LNCAP (cell line): ENCODE measurements around the gene S100G.

Source experiments
- CTCF ChIP-seq: fragments of 450-650 bp; IDR thresholded peaks from 2 replicates; pipeline ENCODE4 v1.5.1; 2017; ENCODE audit warnings: mild to moderate bottlenecking

The S100G gene

DNA sequence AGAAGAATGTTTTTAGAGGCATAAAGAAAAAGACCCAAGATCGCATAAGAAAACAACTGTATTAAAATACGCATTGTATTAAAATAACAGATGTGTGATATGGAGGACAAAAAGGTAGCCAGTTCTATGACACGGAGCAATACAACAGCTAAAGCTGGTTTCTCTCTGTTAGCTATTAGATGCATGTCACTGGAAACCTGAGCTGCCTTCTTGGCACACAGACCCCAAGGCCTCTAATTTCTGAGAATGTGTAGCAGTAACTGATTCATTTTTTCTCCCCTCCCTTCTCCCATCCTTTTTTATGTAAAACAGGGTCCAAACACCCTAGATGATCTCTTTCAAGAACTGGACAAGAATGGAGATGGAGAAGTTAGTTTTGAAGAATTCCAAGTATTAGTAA, 4.1 kb downstream of the S100G start:
- TF ChIP-seq CTCF, result no peak

DNA sequence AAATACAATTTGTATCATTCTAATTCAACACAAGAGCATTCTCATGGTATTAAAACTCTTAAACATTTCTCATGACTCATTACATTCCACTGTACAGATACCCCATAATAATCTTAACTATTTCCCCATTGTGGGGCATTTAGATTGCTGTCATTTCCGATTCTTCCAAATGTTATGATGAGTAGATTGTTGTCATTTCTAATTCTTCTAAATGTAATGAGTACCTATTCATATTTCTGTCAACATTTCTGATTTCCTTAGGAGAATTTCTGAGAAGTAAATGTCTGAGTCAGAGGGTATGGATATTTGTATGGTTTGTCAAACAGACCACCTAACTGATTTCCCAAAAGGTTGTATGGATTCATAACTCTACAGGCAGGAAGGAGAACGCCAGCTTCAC, 8.3 kb downstream of the S100G start:
- TF ChIP-seq CTCF, result no peak

DNA sequence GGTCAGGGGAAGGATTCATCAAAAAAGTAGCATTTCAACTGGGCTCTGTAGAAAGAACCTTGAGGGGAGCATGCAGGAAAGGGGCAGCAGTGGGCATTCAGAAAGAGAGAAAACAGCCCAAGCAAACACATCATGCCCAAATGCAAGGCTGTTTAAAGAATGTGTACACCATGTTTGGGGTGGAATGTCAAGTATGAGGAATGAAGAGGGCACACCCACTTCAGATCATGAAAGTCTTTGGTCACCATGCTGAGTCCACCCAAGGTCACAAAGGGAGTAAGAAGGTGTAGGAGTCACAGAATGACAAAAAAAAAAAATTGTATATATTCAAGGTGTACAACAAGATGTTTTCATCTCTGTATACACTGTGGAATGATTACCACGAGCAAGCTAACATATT, 9.4 kb downstream of the S100G start:
- TF ChIP-seq CTCF, result no peak

DNA sequence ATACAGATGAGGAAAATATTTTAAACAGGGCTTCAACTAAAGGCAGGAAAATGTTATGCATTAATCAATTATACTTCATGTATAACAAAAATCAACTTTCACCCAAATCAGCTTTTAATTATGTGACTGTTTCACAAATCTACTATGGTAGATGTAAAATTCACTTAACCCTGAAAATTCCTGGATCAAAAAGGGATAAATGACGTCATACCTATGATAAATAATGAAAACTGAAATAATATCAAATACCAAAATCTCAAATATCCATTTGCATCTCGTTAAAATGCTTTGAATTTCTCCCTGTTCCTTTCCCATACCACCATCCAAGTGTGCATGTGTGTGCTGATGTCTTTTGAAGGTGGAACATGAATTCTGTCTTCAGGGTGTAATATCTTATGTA, 11.5 kb downstream of the S100G start:
- no peak for TF ChIP-seq CTCF

DNA sequence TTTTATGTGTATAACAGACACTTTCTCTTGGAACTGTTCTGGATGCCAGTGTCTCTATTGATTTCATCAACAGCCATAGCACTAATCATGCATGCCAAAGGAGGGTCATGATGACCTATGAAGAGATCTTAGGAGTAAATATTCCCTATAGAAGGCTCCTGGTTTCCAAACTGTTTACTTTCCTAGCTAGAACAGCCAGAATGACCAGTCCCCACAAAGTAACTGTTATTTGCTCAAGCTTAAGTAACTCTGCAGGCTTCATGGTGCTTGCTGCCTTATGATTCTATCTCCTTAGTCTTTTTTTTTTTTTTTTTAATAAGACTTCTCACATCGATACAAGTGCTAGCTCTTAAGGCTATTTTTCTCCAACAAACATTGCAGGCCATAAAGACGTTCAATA, 12.4 kb downstream of the S100G start:
- TF ChIP-seq CTCF, result no peak

DNA sequence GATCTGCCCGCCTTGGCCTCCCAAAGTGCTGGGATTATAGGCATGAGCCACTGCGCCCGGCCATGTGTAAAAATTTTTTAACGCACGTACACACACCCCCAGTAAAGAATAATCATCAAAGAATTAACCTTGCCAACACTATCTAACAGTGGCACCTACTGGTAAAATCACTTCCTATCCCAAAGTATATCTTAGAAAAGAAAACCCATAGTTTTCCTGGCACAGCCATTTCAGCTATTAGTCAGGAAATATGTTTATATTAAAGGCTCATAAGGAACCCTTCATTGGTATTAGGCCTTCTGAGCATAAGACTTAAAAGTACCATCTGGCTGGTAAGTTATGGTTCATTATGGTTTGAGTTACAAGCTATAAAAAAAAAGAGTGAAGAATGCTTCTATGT, 14.1 kb downstream of the S100G start:
- no peak for TF ChIP-seq CTCF

GRCh38 chrX:16664626-16665025, 14.7 kb downstream of the S100G start:
- no peak; the same call in 1 of the 2 replicates for TF ChIP-seq CTCF

DNA sequence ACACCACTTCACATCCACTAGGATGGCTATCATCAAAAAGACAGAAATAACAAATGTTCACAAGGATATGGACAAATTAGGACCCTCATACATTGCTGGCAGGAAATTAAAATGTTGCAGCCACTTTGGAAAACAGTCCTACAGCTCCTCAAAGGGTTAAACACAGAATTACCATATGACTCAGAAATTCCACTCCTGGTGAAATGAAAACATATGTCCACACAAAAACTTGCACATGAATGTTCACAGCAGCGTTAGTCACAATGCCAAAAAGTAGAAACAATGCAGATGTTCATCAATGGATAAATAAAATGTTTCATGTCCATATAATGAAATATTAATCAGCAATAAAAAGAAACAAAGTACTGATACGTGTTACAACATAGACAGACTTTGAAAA, 15.1 kb downstream of the S100G start:
- TF ChIP-seq CTCF, result no peak
